ENCODE results near the gene PDE4D.

- TF ChIP-seq TAF1 (IDR thresholded peaks at IDR 0.05; ENCODE audit: low read depth, low read length) = no peak
- TF ChIP-seq POLR2AphosphoS5 (IDR thresholded peaks at IDR 0.05; ENCODE audit: low read depth, low read length) = no peak
- no peak for TF ChIP-seq POLR2A (IDR thresholded peaks at IDR 0.05; ENCODE audit: low read depth, low read length)
Observed at GRCh38 chr5:59816654-59817300, 76.7 kb downstream of the PDE4D start.
